Measurements from ENCODE around the gene KIDINS220. TPM values are rescaled to one million over a fixed set of nuclear protein-coding genes. Genes with fewer than 3 reads are reported as not detected.

Gene KIDINS220
- total and polyA plus RNA-seq, 2 experiments from 2014 or later, result 12.8 to 38.2 TPM

DNA sequence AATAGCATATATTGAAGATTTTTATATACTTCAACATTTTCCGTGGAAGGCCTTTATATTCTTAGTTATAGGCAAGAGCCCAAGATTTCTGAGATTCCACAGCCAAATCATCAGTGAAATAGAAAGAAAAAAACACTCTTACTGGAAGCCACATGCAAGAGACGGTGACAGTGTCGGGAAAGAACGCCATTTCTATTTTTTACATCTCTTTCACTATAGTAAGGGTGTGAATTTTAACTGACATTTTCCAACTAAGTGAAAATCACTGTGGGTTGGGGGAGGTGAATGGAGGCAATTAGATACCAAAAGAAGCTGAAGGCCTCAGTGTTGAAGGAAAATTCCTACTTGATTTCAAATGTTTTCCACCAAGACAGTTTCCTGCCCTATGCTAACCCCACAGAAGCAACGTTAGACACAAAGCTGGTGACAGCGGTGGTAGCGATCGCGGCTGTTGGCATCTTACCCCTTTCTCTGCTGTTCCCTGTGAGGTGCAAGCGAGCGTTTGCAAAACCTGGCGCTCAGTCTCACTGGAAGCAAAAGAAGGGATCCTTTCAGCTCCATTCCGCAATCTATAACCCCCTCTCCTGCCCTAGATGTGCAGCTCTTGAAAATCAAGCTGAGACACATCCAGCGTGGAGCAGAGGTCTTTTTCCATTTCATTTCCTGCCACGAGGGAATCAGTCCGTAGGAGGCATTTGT lies 135.6 kb downstream of the KIDINS220 start:
- Mint-ChIP-seq H3K4me1 (peaks cover 6% of the 10 kb centered on the region; the same call in 1 of the 3 replicates), H3K9me3 (peaks cover under 1% of the 10 kb centered on the region; the same call in 2 of the 3 replicates), H3K27me3 (ENCODE audit: insufficient read depth, low read depth, poor library complexity) (no peaks in the 10 kb centered on the region), H3K36me3 (ENCODE audit: low read depth) (no peaks in the 10 kb centered on the region), H3K27ac (no peak overlapping the region), H3K4me3 (no peak overlapping the region)
- DNase-seq (ENCODE audit: low spot score) (no peak), ATAC-seq (no peak)
- H3K4me1 ChIP-seq (ENCODE audit: insufficient read depth), result no peaks in the 10 kb centered on the region
- H2AFZ ChIP-seq, result peak overlapping the region; percentile 47; the same call in 1 of the 2 replicates
- no peaks in the 10 kb centered on the region for H4K20me1 ChIP-seq (replicated peaks; ENCODE audit: insufficient read depth)
- no peaks in the 10 kb centered on the region for H3K9me2 ChIP-seq (ENCODE audit: insufficient read depth)
- H3K27ac ChIP-seq (ENCODE audit: low read depth), result no peak overlapping the region
- no peaks in the 10 kb centered on the region for H3K27me3 ChIP-seq (ENCODE audit: insufficient read depth)
- no peaks in the 10 kb centered on the region for H3K79me2 ChIP-seq (replicated peaks; ENCODE audit: insufficient read depth)
- TF ChIP-seq EZH2phosphoT487 (IDR thresholded peaks at IDR 0.05; ENCODE audit: unreplicated experiment) (no peak), JUNB (IDR thresholded peaks at IDR 0.05; ENCODE audit: unreplicated experiment) (no peak), STAT1 (IDR thresholded peaks at IDR 0.05; ENCODE audit: unreplicated experiment) (no peak)
- TF ChIP-seq, protein P1, sequence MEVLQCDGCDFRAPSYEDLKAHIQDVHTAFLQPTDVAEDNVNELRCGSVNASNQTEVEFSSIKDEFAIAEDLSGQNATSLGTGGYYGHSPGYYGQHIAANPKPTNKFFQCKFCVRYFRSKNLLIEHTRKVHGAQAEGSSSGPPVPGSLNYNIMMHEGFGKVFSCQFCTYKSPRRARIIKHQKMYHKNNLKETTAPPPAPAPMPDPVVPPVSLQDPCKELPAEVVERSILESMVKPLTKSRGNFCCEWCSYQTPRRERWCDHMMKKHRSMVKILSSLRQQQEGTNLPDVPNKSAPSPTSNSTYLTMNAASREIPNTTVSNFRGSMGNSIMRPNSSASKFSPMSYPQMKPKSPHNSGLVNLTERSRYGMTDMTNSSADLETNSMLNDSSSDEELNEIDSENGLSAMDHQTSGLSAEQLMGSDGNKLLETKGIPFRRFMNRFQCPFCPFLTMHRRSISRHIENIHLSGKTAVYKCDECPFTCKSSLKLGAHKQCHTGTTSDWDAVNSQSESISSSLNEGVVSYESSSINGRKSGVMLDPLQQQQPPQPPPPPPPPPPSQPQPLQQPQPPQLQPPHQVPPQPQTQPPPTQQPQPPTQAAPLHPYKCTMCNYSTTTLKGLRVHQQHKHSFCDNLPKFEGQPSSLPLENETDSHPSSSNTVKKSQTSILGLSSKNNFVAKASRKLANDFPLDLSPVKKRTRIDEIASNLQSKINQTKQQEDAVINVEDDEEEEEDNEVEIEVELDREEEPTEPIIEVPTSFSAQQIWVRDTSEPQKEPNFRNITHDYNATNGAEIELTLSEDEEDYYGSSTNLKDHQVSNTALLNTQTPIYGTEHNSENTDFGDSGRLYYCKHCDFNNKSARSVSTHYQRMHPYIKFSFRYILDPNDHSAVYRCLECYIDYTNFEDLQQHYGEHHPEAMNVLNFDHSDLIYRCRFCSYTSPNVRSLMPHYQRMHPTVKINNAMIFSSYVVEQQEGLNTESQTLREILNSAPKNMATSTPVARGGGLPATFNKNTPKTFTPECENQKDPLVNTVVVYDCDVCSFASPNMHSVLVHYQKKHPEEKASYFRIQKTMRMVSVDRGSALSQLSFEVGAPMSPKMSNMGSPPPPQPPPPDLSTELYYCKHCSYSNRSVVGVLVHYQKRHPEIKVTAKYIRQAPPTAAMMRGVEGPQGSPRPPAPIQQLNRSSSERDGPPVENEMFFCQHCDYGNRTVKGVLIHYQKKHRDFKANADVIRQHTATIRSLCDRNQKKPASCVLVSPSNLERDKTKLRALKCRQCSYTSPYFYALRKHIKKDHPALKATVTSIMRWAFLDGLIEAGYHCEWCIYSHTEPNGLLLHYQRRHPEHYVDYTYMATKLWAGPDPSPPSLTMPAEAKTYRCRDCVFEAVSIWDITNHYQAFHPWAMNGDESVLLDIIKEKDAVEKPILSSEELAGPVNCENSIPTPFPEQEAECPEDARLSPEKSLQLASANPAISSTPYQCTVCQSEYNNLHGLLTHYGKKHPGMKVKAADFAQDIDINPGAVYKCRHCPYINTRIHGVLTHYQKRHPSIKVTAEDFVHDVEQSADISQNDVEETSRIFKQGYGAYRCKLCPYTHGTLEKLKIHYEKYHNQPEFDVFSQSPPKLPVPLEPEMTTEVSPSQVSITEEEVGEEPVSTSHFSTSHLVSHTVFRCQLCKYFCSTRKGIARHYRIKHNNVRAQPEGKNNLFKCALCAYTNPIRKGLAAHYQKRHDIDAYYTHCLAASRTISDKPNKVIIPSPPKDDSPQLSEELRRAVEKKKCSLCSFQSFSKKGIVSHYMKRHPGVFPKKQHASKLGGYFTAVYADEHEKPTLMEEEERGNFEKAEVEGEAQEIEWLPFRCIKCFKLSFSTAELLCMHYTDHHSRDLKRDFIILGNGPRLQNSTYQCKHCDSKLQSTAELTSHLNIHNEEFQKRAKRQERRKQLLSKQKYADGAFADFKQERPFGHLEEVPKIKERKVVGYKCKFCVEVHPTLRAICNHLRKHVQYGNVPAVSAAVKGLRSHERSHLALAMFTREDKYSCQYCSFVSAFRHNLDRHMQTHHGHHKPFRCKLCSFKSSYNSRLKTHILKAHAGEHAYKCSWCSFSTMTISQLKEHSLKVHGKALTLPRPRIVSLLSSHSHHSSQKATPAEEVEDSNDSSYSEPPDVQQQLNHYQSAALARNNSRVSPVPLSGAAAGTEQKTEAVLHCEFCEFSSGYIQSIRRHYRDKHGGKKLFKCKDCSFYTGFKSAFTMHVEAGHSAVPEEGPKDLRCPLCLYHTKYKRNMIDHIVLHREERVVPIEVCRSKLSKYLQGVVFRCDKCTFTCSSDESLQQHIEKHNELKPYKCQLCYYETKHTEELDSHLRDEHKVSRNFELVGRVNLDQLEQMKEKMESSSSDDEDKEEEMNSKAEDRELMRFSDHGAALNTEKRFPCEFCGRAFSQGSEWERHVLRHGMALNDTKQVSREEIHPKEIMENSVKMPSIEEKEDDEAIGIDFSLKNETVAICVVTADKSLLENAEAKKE (CRISPR knock-in tag; IDR thresholded peaks at IDR 0.05), result no peak
- H3K36me3 ChIP-seq (ENCODE audit: insufficient read depth), result no peaks in the 10 kb centered on the region
- H3K4me2 ChIP-seq, result no peak overlapping the region
- no peaks in the 10 kb centered on the region for H3F3A ChIP-seq (replicated peaks; ENCODE audit: low read depth)
- H3K4me3 ChIP-seq, result no peak overlapping the region

DNA sequence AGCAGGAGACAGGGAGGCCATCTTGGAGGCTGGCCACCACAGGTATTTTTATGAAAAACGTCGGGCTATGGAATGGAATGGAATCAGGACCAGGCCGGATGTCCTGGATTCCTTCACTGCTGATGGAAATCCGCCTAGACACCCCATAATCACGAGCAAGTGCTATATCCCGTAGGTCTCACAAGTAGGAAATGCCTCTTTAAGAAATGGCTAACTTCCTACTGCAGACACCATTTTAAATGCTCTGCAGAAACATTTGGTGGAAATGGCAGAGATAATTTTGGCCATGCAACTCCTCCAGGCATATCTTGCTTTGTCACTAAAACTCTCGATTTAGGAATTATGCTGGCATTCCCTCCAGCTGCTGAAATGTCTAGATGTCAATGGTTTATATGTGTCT lies 137.6 kb downstream of the KIDINS220 start:
- Mint-ChIP-seq H3K4me1 (peaks cover 6% of the 10 kb centered on the region; the same call in 1 of the 3 replicates), H3K27me3 (ENCODE audit: insufficient read depth, low read depth, poor library complexity) (no peaks in the 10 kb centered on the region), H3K9me3 (peaks cover 2% of the 10 kb centered on the region; the same call in 2 of the 3 replicates), H3K27ac (no peak overlapping the region), H3K36me3 (ENCODE audit: low read depth) (no peaks in the 10 kb centered on the region), H3K4me3 (no peak overlapping the region)
- Histone ChIP-seq H3K27ac (ENCODE audit: low read depth) (no peak overlapping the region), H3F3A (replicated peaks; ENCODE audit: low read depth) (no peaks in the 10 kb centered on the region), H3K4me1 (ENCODE audit: insufficient read depth) (no peaks in the 10 kb centered on the region), H3K9me2 (ENCODE audit: insufficient read depth) (no peaks in the 10 kb centered on the region), H3K4me3 (no peak overlapping the region), H2AFZ (no peak overlapping the region), H3K79me2 (replicated peaks; ENCODE audit: insufficient read depth) (no peaks in the 10 kb centered on the region), H3K27me3 (ENCODE audit: insufficient read depth) (no peaks in the 10 kb centered on the region), H4K20me1 (replicated peaks; ENCODE audit: insufficient read depth) (no peaks in the 10 kb centered on the region), H3K36me3 (ENCODE audit: insufficient read depth) (no peaks in the 10 kb centered on the region), H3K4me2 (no peak overlapping the region)
- ATAC-seq, result no peak
- DNase-seq (ENCODE audit: low spot score), result no peak
- TF ChIP-seq, protein P2, sequence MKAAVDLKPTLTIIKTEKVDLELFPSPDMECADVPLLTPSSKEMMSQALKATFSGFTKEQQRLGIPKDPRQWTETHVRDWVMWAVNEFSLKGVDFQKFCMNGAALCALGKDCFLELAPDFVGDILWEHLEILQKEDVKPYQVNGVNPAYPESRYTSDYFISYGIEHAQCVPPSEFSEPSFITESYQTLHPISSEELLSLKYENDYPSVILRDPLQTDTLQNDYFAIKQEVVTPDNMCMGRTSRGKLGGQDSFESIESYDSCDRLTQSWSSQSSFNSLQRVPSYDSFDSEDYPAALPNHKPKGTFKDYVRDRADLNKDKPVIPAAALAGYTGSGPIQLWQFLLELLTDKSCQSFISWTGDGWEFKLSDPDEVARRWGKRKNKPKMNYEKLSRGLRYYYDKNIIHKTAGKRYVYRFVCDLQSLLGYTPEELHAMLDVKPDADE (IDR thresholded peaks at IDR 0.05), result no peak
- TF ChIP-seq EZH2 (IDR thresholded peaks at IDR 0.05; ENCODE audit: low read depth, unreplicated experiment) (no peak), CREB1 (CRISPR knock-in tag; IDR thresholded peaks at IDR 0.05; ENCODE audit: low read depth) (no peak)
- TF ChIP-seq, protein P3, sequence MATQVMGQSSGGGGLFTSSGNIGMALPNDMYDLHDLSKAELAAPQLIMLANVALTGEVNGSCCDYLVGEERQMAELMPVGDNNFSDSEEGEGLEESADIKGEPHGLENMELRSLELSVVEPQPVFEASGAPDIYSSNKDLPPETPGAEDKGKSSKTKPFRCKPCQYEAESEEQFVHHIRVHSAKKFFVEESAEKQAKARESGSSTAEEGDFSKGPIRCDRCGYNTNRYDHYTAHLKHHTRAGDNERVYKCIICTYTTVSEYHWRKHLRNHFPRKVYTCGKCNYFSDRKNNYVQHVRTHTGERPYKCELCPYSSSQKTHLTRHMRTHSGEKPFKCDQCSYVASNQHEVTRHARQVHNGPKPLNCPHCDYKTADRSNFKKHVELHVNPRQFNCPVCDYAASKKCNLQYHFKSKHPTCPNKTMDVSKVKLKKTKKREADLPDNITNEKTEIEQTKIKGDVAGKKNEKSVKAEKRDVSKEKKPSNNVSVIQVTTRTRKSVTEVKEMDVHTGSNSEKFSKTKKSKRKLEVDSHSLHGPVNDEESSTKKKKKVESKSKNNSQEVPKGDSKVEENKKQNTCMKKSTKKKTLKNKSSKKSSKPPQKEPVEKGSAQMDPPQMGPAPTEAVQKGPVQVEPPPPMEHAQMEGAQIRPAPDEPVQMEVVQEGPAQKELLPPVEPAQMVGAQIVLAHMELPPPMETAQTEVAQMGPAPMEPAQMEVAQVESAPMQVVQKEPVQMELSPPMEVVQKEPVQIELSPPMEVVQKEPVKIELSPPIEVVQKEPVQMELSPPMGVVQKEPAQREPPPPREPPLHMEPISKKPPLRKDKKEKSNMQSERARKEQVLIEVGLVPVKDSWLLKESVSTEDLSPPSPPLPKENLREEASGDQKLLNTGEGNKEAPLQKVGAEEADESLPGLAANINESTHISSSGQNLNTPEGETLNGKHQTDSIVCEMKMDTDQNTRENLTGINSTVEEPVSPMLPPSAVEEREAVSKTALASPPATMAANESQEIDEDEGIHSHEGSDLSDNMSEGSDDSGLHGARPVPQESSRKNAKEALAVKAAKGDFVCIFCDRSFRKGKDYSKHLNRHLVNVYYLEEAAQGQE (IDR thresholded peaks at IDR 0.05; ENCODE audit: unreplicated experiment), result no peak

Data from GM23338 (cell line).